Testis (tissue), 3 donors: ENCODE data around the gene STX16. TPM values are rescaled to one million over a fixed set of nuclear protein-coding genes. Genes with fewer than 3 reads are reported as not detected.

ENCODE experiments used
- DNase-seq: peaks from one replicate; pipeline ENCODE4 v3.0.0-alpha.2; 2019
- H3K27ac ChIP-seq, 2 donors: fragments of 200-600 bp; sonication (generic); one replicate each; pipeline ENCODE4 v1.5.1; 2019
- H3K27me3 ChIP-seq: fragments of 200-600 bp; sonication (generic); one replicate; pipeline ENCODE4 v1.5.1; 2019
- H3K36me3 ChIP-seq: fragments of 200-600 bp; sonication (generic); one replicate; pipeline ENCODE4 v1.5.1; 2017; ENCODE audit warnings: low read depth; ENCODE audit errors: missing control alignments
- H3K4me1 ChIP-seq: fragments of 200-600 bp; sonication (generic); one replicate; pipeline ENCODE4 v1.5.1; 2019
- H3K4me3 ChIP-seq, 2 donors: fragments of 200-600 bp; sonication (generic); one replicate each; pipeline ENCODE4 v1.5.1; 2017 to 2019
- H3K9me3 ChIP-seq: fragments of 200-600 bp; sonication (generic); one replicate; pipeline ENCODE4 v1.5.1; 2017
- POLR2A ChIP-seq: fragments of 450-650 bp; IDR thresholded peaks from one replicate; pipeline ENCODE4 v1.6.1; 2017; ENCODE audit warnings: antibody characterized with exemption, mild to moderate bottlenecking, moderate library complexity
- WGBS, 2 donors: methylation state at CpG; one replicate each; pipeline ENCODE4 v1.1.5; 2018; 5-methylcytosine and 5-hydroxymethylcytosine counted together
- intact Hi-C: fragments of 100-400 bp; cut with DNase I; formaldehyde crosslinking; loops from one replicate; pipeline ENCODE4 v1.15.1; 2023; ENCODE audit warnings: low total_unique reads
- polyA plus RNA-seq: library from polyadenylated mRNA; stranded (reverse); fragments of 350-450 nt; fragmentation: Illumina TruSeq; extraction: RNeasy Lipid Tissue Mini Kit (QIAGEN cat#74804); gene quantifications from one replicate; pipeline ENCODE4 v1.2.3, GENCODE V29; 2014; ENCODE audit warnings: low read depth, low replicate concordance; ENCODE audit not compliant: insufficient read depth
- total RNA-seq, 2 donors: library from RNA; depleted of rRNA; stranded (reverse); fragments of >200 nt; gene quantifications; one replicate each; pipeline ENCODE4 v1.2.3, GENCODE V29; 2016
- TF ChIP-seq, protein P1 (sequence below), 3 experiments: fragments of 450-650 bp in 2 of 3; fragments of 200-600 bp in 1 of 3; sonication (generic) in 1 of 3; IDR thresholded peaks; one replicate each; pipeline ENCODE4 v1.5.1; 2016 to 2019; ENCODE audit warnings: antibody characterized with exemption in 3 of 3, mild to moderate bottlenecking in 2 of 3, moderate library complexity in 1 of 3

STX16 gene
- total and polyA plus RNA-seq, 3 donors from 2014 or later = 79.3 to 124 (median 107) TPM

DNA sequence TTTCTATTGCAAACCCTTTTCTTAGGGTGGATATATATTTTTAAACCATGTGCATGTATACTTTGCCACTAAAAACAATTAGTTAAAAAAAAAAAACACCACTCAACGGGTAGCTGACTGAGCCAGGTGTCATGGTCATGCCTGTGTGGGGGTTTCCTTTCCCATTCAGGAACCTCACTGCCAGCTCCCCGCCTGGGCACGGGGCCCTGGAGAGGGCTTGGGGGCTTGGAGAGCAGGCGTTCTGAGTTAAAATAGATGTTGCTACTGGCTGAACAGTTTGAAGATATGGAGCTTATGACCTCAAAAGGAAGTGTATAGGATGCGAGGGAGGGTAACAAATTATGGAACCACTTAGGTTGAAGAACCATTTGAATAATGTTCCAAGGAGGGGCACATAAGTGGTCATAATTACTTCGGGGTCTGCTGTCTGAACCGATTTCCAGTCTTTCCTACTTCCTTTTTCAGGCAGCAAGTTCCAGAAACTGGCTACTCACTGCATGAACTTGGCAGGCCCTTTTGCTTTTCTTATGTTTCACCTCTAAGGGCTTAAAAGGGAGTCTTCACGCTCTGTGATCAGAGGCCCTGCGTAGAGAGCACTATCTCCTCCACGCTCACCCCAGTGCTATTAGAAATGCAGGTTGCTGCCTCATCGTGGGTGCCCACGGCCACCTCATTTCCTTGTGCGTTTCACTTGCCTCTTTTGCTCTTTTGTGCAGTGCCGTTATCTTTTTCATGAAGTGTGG, 9.9 kb downstream of the STX16 start:
- no peaks in the 10 kb centered on the region for H3K36me3 ChIP-seq
- intact Hi-C loops = no loop called here
- no peak overlapping the region for H3K4me3 ChIP-seq
- TF ChIP-seq, protein P1, sequence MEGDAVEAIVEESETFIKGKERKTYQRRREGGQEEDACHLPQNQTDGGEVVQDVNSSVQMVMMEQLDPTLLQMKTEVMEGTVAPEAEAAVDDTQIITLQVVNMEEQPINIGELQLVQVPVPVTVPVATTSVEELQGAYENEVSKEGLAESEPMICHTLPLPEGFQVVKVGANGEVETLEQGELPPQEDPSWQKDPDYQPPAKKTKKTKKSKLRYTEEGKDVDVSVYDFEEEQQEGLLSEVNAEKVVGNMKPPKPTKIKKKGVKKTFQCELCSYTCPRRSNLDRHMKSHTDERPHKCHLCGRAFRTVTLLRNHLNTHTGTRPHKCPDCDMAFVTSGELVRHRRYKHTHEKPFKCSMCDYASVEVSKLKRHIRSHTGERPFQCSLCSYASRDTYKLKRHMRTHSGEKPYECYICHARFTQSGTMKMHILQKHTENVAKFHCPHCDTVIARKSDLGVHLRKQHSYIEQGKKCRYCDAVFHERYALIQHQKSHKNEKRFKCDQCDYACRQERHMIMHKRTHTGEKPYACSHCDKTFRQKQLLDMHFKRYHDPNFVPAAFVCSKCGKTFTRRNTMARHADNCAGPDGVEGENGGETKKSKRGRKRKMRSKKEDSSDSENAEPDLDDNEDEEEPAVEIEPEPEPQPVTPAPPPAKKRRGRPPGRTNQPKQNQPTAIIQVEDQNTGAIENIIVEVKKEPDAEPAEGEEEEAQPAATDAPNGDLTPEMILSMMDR (IDR thresholded peaks at IDR 0.05) = no peak
- TF ChIP-seq POLR2A = no peak
- no peak overlapping the region for H3K27ac ChIP-seq
- H3K27me3 ChIP-seq = no peaks in the 10 kb centered on the region
- DNase-seq = no peak
- H3K4me1 ChIP-seq = peaks cover 8% of the 10 kb centered on the region
- H3K9me3 ChIP-seq = no peaks in the 10 kb centered on the region
- 56 to 59% methylated on average over 14 of the region's 14 CpGs for WGBS, 2 donors

- no peaks in the 10 kb centered on the region for H3K9me3 ChIP-seq
- 79 to 83% methylated on average over 12 of the region's 12 CpGs for WGBS, 2 donors
- H3K4me3 ChIP-seq = no peak overlapping the region
- intact Hi-C loops = no loop called here
- no peak for TF ChIP-seq POLR2A
- TF ChIP-seq, protein P1 (IDR thresholded peaks at IDR 0.05) = no peak
- no peak for DNase-seq
- no peaks in the 10 kb centered on the region for H3K36me3 ChIP-seq
- no peak overlapping the region for H3K27ac ChIP-seq
- H3K4me1 ChIP-seq = peaks cover 5% of the 10 kb centered on the region
- no peaks in the 10 kb centered on the region for H3K27me3 ChIP-seq
These were observed 10.8 kb downstream of the STX16 start for GRCh38 chr20:58661598-58662473.

- TF ChIP-seq, protein P1 (IDR thresholded peaks at IDR 0.05) = no peak
- TF ChIP-seq POLR2A = no peak
- no peak overlapping the region for H3K4me3 ChIP-seq
- WGBS, 2 donors = 84 to 85% methylated on average over 2 of the region's 2 CpGs
- no peak for DNase-seq
- no peak overlapping the region for H3K27ac ChIP-seq
- H3K27me3 ChIP-seq = no peaks in the 10 kb centered on the region
- no peaks in the 10 kb centered on the region for H3K36me3 ChIP-seq
- no peaks in the 10 kb centered on the region for H3K9me3 ChIP-seq
- H3K4me1 ChIP-seq = no peaks in the 10 kb centered on the region
- intact Hi-C loops = no loop called here
These were observed 13.2 kb downstream of the STX16 start for GRCh38 chr20:58664331-58664730.

DNA sequence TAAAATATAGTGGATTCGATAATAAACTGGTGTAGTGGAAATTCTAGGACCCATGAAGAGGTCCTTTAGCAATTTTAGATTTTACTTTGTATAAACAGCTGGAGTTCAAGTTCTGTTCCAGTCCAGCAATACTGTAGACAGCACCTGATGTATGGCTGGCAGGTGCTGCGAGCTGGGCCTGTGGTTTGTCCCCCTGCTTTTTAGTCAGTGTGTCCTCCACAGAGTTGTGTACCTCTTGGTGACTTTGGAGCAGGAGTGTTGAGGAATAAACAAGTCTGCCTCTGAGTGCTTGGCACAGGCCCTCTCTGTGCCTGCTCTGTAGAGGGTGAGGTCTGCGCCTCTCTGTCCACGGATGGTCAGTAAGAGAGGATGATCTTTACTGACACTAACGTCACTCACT, 13.8 kb downstream of the STX16 start:
- no peak for DNase-seq
- Histone ChIP-seq H3K9me3 (no peaks in the 10 kb centered on the region), H3K27me3 (no peaks in the 10 kb centered on the region), H3K4me1 (no peaks in the 10 kb centered on the region), H3K27ac (no peak overlapping the region), H3K4me3 (no peak overlapping the region), H3K36me3 (no peaks in the 10 kb centered on the region)
- no peak for TF ChIP-seq POLR2A
- TF ChIP-seq, protein P1 (IDR thresholded peaks at IDR 0.05) = no peak
- intact Hi-C loops = no loop called here
- 91 to 93% methylated on average over 5 of the region's 5 CpGs for WGBS, 2 donors
